Measurements from ENCODE around the gene ADGRG3. TPM values are rescaled to one million over a fixed set of nuclear protein-coding genes. Genes with fewer than 3 reads are reported as not detected.
"Not testable (repeated sequence)": the region's sequence is repeated elsewhere in the genome, so short reads cannot be mapped to it uniquely, and the experiment has no call there.

ADGRG3 gene
- total RNA-seq, 1 experiment from 2014 or later, result not detected

DNA sequence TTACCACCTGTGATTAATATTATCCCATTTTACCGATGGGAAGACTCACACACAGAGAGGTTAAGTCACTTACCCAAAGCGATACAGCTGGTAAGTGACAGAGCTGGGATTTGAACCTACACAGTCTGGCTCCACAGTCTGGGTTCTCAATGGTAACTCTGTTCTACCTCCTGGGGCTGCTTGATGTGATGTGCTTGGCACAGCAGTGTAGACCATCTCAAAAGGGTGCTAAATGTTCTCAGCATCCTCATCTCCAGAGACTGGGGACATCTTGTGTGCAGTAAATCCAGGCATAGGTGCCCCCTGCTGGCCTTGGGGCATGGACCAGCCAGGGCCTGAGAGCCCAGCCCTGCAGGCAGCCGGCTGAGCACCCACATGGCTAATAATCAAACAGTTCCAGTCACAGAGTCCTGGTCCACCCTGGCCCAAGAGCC is 52.1 kb downstream of the ADGRG3 start:
- in situ Hi-C loops (cut with HindIII; ENCODE audit: low pct_unique_long_range_greater_than_20kb, low sequenced_read_pairs), result no loop called here

DNA sequence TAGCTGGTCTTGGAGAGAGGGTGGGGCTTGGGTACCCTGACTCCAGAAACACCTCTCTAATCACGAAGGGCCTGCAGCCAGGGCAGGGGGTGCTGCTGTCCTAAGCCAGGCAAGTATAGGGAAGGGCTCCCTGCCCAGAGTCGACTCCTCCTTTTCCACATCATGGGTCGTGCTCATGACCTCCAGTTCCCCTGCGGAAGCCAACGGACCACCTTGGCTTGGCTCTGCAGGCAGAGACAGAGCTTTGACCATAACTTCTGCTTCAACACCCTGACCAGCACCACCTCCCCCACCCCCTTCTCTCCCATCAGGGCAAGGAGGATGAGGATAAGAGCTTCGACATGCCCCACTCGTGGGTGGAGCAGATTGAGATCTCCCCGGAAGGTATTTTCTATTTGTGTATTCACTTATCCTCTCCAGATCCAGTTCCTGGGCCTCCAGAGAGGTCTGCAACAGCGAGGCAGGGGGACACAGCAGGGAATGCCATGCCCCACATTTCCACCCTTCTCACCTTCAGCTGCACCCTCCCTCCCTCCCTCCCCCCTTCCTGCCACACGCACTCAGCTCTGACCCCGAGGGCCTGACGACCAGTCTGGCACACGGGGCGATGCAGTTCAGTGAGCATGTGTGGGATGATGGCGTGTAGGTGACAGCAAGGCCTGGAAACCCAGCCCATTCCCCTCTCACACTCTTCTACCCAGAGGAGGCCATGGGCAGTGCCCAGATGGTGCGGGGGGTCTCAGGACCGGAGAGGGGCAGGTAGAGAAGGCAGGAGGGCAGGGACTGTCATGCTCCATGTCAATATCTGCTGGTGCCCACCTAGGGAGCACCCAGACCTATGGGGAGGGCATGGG is 53.5 kb downstream of the ADGRG3 start:
- in situ Hi-C loops (cut with HindIII; ENCODE audit: low pct_unique_long_range_greater_than_20kb, low sequenced_read_pairs), result no loop called here
- no peak for DNase-seq (ENCODE audit: low read depth, low spot score)

More for the DNA sequence above, 52.1 kb downstream of the ADGRG3 start:
- DNase-seq (ENCODE audit: low read depth, low spot score), result peak; percentile 70

DNA sequence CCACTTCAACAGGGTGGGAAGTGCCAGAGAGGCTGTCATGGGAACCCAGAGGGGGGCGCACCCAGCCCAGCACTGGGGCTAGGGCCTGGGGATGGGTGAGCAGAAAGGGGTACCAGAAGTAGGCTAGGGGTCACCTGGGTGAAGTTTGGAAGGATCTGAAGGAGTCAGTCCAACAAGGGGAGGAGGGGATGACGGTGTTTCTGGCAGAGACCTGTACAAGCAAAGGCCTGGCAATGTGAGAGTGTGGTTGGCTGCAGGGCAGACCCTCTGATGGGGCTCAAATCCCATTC is 54.0 kb downstream of the ADGRG3 start:
- in situ Hi-C loops (cut with HindIII; ENCODE audit: low pct_unique_long_range_greater_than_20kb, low sequenced_read_pairs), result no loop called here
- DNase-seq (ENCODE audit: low read depth, low spot score), result no peak

DNA sequence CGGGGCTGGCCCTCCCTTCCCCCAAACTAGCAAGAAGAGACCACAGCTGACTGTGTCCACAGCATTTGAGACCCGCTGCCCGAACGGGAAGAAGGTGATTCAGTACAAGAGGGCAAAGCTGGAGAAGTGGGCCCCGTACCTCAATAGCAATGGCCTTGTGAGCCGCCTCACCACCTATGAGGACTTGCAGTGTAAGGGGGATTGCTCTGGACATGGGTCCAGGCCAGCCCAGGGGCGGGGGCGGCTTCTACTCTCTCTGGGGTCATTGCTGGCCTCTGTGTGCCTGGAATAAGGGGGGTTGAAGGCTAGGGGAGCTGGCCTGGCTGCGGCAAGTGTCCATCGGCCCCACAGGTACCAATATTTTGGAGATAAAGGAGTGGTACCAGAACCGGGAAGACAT is 54.5 kb downstream of the ADGRG3 start:
- in situ Hi-C loops (cut with HindIII; ENCODE audit: low pct_unique_long_range_greater_than_20kb, low sequenced_read_pairs), result no loop called here
- DNase-seq (ENCODE audit: low read depth, low spot score), result no peak

DNA sequence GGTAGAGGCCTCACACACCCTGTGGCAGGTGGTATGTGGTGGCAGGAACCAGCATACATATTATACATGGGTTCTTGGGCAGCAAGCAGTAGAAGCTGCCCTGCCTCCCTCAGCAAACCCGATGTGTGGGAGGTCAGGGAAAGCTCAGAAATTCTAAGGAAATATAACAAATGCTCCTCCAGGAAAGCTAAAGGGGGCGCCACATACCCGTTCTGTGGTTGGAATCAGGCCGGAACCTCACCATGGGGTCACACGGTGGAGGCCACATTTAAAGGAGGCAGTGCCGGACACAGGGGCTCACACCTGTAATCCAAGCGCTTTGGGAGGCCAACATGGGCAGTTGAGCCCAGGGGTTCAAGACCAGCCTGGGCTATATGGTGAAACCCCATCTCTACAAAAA is 55.1 kb downstream of the ADGRG3 start:
- DNase-seq (ENCODE audit: low read depth, low spot score), result peak; percentile 40
- in situ Hi-C loops (cut with HindIII; ENCODE audit: low pct_unique_long_range_greater_than_20kb, low sequenced_read_pairs), result no loop called here

DNA sequence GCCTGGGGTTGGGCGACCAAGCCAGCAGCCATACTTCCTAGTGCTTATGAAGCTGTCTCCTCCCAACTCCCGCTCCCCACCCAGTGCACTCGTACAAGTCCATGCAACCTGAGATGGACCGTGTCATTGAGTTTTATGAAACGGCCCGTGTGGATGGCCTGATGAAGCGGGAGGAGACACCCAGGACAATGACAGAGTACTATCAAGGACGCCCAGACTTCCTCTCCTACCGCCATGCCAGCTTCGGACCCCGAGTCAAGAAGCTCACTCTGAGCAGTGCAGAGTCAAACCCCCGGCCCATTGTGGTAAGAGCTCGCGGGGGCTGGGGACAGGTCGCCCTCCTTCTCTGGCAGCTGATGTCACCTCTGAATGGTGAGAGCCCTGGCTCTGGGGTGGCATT is 56.4 kb downstream of the ADGRG3 start:
- in situ Hi-C loops (cut with HindIII; ENCODE audit: low pct_unique_long_range_greater_than_20kb, low sequenced_read_pairs), result no loop called here
- DNase-seq (ENCODE audit: low read depth, low spot score), result no peak

DNA sequence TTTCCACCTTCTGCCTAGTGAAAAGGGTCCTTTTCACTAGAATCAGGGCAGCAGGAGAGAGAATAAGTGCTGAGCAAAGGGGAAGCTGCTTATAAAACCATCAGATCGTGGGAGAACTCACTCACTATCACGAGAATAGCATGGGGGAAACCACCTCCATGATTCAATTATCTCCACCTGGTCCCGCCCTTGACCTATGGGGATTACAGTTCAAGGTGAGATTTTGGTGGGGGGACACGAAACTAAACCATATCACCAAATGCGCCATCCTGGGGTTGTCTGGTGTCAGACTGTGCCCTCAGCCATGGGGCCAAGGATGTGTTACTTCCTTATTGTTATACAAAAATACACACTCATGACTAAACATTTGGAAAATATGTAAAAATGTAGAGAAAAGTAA is 57.0 kb downstream of the ADGRG3 start:
- in situ Hi-C loops (cut with HindIII; ENCODE audit: low pct_unique_long_range_greater_than_20kb, low sequenced_read_pairs), result no loop called here
- DNase-seq (ENCODE audit: low read depth, low spot score), result no peak

DNA sequence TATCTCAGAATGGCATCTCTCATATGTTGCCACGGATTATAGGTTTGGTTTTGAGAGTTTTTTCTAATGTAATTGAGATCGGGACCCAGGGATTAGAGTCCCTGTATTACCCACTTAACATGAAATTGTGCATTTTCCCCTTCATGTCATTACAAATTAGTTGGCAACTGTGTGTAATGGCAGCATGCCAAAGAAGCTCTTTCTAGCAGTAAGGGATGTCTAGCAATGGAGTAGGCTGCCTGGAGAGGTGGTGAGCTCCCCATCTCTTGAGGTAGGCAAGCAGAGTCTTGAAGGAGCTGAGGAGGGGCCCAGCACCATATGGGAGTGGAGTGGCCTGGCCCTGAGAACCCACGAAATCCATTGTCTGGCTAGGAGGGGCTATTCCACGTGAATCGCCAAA is 57.4 kb downstream of the ADGRG3 start:
- DNase-seq (ENCODE audit: low read depth, low spot score), result no peak
- in situ Hi-C loops (cut with HindIII; ENCODE audit: low pct_unique_long_range_greater_than_20kb, low sequenced_read_pairs), result no loop called here

DNA sequence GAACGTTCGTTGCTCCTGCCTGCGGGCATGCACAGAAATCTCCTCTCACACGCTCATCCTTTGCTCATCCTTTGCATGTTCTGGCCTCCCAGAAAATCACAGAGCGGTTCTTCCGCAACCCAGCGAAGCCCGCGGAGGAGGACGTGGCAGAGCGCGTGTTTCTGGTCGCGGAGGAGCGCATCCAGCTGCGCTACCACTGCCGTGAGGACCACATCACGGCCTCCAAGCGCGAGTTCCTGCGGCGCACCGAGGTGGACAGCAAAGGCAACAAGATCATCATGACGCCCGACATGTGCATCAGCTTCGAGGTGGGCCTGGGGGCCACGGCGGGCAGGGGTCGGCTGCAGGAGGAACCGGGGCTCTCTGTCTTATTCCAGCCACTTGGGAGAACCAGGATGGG is 57.9 kb downstream of the ADGRG3 start:
- no peak for DNase-seq (ENCODE audit: low read depth, low spot score)
- in situ Hi-C loops (cut with HindIII; ENCODE audit: low pct_unique_long_range_greater_than_20kb, low sequenced_read_pairs), result no loop called here

DNA sequence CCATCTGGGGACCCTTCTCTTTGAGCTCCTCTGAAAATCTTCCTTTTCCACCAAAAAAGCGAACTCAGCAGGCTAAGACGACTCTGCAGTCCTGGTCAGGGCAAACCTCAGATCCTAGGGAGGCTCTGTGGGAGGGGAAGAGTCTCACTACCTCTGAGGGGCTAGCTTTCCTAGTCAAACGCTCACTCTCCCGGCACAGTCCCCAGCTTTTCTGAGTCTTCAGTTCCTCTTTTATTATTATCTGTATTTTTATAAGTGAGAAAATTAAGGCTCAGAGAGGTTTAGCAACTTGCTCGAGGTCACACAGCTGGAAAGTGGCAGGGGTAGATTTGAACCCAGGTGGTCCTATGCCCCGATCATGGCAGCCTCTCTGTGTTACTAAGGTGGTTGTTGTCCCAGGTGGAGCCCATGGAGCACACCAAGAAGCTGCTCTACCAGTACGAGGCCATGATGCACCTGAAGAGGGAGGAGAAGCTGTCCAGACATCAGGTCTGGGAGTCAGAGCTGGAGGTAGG is 58.4 kb downstream of the ADGRG3 start:
- no peak for DNase-seq (ENCODE audit: low read depth, low spot score)
- in situ Hi-C loops (cut with HindIII; ENCODE audit: low pct_unique_long_range_greater_than_20kb, low sequenced_read_pairs), result no loop called here

DNA sequence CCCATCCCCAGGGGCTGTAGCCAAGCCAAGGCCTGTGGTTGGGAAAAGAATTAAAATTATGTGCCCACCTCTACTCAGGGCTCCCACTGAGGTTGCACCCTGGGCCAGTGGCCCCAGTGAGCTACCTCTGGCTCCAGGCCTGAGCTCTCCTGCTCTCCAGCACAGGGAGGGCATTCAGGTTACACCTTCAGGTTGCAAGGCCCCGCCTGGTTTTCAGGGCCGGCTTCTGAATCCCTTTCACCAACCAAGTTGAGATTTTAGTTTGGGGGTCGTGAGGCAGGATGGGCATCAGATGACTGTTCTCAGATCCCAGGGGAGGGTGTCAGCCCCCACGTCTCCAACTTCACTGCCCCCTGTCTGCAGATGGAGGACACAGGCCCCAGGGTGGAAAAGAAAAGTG is 59.5 kb downstream of the ADGRG3 start:
- DNase-seq (ENCODE audit: low read depth, low spot score), result no peak
- in situ Hi-C loops (cut with HindIII; ENCODE audit: low pct_unique_long_range_greater_than_20kb, low sequenced_read_pairs), result no loop called here

DNA sequence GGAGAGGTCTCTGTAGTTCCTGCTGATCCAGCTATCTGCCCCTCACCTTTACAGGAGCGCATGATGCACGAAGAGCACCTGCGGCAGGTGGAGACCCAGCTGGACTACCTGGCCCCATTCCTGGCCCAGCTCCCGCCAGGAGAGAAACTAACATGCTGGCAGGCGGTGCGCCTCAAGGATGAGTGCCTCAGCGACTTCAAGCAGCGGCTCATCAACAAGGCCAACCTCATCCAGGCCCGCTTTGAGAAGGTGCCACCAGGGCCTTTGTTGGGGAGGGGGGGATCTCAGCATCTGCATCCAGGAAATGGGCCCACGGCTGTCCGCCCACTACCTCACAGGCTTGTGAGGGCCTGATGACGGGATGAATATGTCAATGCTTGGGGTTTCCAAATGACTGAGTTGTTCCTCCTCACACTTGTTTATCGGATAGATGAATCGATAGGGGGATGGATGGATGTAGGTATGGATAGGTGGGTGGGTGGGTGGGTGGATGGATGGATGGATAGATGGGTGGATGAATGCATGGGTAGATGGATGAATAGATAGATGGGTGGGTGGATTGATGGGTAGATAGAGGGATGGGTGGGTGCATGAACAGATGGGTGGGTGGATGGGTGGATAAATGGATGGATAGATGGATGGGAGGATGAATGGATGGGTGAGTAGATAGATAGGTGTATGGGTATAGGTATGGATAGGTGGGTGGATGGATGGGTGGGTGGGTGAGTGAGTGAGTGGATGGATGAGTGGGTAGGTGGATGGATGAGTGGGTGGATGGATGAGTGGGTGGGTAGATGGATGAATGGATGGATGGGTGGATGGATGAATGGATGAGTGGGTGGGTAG is 60.5 kb downstream of the ADGRG3 start:
- DNase-seq (ENCODE audit: low read depth, low spot score), result no peak
- in situ Hi-C loops (cut with HindIII; ENCODE audit: low pct_unique_long_range_greater_than_20kb, low sequenced_read_pairs), result no loop called here

DNA sequence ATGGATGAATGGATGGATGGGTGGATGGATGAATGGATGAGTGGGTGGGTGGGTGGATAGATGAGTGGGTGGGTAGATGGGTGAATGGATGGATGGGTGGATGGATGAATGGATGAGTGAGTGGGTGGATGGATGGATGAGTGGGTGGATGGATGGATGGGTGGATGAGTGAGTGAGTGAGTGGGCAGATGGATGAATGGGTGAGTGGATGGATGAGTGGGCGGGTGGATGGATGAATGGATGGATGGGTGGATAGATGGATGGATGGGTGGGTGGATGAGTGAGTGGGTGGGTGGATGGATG is 61.0 kb downstream of the ADGRG3 start:
- in situ Hi-C loops (cut with HindIII; ENCODE audit: low pct_unique_long_range_greater_than_20kb, low sequenced_read_pairs), result no loop called here
- DNase-seq (ENCODE audit: low read depth, low spot score), result no peak

DNA sequence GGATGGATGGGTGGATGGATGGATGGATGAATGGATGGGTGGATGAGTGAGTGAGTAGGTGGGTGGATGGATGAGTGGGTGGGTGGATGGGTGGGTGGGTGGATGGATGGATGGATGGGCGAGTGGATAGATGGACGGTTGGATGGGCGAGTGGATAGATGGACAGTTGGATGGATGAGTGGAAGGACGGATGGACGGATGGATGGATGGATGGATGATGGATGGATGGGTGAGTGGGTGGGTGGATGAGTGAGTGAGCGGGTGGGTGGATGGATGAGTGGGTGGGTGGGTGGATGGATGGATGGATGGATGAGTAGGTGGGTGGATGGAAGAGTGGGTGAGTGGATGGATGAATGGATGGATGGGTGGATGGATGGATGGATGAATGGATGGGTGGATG is 61.7 kb downstream of the ADGRG3 start:
- DNase-seq (ENCODE audit: low read depth, low spot score); in situ Hi-C loops (cut with HindIII; ENCODE audit: low pct_unique_long_range_greater_than_20kb, low sequenced_read_pairs): not testable (repeated sequence)

DNA sequence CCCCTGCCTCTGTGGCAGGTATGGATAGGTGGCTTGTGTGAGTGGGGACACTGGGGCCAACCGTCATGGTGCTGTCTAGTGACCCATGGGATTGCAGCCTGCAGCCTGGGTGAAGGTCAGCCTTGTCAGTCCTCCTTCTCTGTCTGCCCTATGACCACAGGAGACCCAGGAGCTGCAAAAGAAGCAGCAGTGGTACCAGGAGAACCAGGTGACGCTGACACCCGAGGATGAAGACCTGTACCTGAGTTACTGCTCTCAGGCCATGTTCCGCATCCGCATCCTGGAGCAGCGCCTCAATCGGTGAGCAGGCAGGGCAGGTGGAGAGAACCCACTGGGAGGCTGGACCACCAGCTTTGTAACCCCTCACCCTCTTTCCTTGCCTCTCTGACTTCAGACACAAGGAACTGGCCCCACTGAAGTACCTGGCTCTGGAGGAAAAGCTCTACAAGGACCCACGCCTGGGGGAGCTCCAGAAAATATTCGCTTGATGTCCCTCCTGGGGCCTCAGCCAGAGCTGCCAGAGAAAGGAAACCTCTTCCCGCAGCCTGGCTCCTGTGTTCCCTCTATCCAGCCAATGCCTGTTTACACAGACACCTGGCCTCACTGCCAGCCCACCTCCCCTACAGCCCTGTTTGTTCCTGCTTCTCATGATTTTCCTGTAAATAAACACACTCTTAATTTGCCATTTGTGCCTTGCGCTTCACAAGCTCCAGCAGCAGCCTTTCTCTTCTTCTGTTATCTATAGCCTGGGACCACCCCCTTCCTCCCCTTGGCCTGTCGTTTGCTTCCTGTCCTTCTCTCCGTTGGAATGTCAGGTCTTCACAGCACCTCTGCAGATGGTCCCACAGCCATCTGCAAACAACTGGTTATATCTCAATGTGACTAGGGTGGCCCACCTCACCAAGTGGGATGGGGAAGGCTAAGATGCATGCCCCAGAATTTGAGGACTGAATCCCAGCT is 62.9 kb downstream of the ADGRG3 start:
- DNase-seq (ENCODE audit: low read depth, low spot score), result no peak
- in situ Hi-C loops (cut with HindIII; ENCODE audit: low pct_unique_long_range_greater_than_20kb, low sequenced_read_pairs), result no loop called here

DNA sequence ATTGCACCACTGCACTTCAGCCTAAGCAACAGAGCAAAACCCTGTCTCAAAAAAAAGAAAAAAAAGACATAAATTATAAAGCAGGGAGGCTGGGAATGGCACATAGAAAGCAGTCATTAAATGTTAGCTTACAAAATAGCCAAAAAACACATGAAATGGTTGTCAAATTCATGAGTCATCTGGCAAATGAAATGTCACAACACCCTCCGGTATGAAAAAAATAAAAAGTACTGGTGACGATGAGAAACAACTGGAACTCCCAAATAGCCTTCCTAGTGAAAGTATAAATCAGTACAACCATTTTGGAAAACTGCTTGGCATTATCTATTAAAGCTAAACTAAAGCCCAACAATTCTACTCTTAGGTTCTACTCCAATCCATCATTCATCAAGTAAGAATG is 63.9 kb downstream of the ADGRG3 start:
- in situ Hi-C loops (cut with HindIII; ENCODE audit: low pct_unique_long_range_greater_than_20kb, low sequenced_read_pairs), result no loop called here
- no peak for DNase-seq (ENCODE audit: low read depth, low spot score)

DNA sequence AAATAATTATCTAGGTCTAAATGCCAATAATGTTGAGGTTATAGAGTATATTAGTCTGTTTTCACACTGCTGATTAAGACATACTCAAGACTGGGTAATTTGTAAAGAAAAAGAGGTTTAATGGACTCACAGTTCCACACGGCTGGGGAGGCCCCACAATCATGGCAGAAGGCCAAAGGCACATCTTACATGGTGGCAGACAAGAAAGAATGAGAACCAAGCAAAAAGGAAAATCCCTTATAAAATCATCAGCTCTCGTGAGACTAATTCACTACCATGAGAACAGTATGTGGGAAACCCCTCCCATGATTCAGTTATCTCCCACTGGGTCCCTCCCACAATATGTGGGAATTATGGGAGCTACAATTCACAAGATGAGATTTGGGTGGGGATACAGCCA is 64.6 kb downstream of the ADGRG3 start:
- in situ Hi-C loops (cut with HindIII; ENCODE audit: low pct_unique_long_range_greater_than_20kb, low sequenced_read_pairs), result no loop called here
- no peak for DNase-seq (ENCODE audit: low read depth, low spot score)

Measured in SK-MEL-5 (cell line).